Measurements from ENCODE around the gene RRN3. TPM values are rescaled to one million over a fixed set of nuclear protein-coding genes. Genes with fewer than 3 reads are reported as not detected.
A peak's percentile ranks its signal among the peaks of the same experiment; 100 is the strongest.
"Not testable (repeated sequence)": the region's sequence is repeated elsewhere in the genome, so short reads cannot be mapped to it uniquely, and the experiment has no call there.

Gene RRN3
- total RNA-seq, 3 donors from 2014 or later: 20.2 to 32.0 (median 27.7) TPM

DNA sequence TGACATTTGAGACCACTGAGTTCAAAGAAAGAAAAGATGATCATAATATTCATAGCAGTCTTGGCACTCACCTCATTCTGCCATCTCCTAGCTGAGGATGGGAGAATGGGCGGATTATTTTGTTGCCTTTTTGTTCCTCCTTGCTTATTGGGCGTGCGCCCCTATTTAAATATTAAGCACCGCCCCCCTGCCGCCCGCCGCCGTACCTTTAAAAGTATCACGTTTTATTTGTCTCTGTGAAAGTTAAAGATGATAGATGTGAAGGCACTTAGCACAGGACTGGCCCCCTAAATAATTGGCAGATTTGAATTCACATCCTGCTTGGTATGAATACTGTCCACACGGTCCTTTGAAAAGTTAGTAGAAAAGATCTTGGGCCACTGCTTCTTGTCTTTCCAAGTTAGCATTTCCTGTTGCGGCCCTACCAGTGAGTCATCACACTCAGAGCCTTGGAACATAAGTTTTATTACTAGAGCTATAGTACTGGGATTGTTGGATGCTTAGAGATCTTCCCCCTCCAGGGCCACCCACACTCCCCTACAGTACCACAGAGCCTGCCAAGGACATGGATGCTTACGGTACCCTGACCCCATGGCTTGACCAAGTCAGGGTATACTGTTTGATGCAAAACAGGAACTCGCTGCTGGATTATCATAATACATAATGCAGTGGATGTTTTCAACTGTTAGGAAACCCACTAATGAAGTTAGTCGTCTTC lies 68.7 kb downstream of the RRN3 start:
- DNase-seq; H3K36me3 ChIP-seq (ENCODE audit: low read depth); H3K9me3 ChIP-seq; H3K4me1 ChIP-seq (ENCODE audit: low read depth); H3K4me3 ChIP-seq; intact Hi-C loops (cut with DNase I, micrococcal nuclease): not testable (repeated sequence)
- ATAC-seq: peak; percentile 69

DNA sequence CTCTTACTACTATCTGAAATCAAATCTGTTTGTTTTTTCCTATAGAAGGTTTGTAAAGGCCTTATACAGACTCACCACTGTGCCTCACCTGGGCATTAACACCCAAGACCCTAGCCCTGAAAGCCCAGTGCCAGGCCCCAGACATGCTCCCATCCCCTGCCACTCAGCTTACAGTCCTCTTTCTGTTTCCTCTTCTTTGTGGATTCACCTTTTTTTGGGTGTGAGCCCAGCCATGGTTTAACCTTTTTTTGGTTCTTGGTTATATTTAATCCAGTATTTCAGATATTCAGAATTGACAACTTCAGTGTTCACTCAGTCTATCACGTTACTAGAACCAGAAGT lies 69.2 kb downstream of the RRN3 start:
- ATAC-seq; H3K9me3 ChIP-seq; H3K4me3 ChIP-seq; intact Hi-C loops (cut with DNase I, micrococcal nuclease); H3K4me1 ChIP-seq (ENCODE audit: low read depth); DNase-seq; H3K36me3 ChIP-seq (ENCODE audit: low read depth): not testable (repeated sequence)

DNA sequence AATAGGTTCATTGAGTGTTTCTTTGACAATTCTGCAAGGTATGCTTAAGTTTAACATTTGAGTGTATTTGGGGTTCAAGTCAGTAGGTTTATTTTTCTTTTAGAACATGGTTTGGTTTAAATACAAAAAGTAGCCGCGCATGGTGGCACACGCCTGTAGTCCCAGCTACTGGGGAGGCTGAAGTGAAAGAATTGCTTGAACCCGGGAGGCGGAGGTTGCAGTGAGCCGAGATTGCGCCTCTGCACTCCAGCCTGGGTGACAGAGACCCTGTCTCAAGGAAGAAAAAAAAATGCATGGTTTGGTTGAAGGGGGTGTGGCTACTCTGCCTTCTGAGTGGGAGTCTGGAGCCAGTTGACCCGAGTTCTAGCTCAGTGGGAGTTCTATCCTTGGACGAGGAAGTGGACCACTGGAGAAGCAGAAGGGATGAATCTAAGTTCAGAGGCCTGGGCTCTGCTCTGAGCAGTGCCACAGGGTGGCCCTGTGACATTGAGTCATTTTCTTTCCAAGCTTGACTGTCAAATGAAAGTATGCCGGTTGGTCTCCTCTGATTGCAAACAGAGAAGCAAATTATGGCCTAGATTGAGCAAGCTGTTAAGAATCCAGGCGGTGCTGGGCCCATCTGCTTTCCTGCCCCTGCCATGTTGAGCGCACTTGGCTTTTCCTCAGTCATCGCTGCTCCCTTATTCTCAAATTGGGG lies 70.5 kb downstream of the RRN3 start:
- H3K9me3 ChIP-seq; intact Hi-C loops (cut with DNase I, micrococcal nuclease); H3K4me1 ChIP-seq (ENCODE audit: low read depth); DNase-seq; H3K4me3 ChIP-seq; ATAC-seq: not testable (repeated sequence)
- peaks cover 15% of the 10 kb centered on the region for H3K36me3 ChIP-seq (ENCODE audit: low read depth)

DNA sequence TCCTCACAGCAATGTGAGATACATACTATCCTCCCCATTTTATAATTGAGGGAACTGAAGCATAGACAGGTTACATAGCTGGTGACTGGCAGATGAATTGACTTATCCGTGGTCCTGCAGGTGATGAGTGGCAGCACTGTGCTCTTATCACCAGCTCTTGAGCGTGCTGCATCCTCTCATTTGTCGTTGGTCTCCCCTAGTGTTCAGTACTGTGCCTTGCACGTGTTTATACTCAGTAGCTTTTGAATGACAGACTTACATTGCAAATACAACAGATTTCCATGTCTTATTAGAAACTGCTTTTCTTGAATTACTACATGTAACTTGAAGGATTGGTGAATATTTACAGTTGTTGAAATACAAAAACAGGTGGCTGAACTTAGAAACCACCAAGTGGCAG lies 71.9 kb downstream of the RRN3 start:
- TF ChIP-seq, protein P1, sequence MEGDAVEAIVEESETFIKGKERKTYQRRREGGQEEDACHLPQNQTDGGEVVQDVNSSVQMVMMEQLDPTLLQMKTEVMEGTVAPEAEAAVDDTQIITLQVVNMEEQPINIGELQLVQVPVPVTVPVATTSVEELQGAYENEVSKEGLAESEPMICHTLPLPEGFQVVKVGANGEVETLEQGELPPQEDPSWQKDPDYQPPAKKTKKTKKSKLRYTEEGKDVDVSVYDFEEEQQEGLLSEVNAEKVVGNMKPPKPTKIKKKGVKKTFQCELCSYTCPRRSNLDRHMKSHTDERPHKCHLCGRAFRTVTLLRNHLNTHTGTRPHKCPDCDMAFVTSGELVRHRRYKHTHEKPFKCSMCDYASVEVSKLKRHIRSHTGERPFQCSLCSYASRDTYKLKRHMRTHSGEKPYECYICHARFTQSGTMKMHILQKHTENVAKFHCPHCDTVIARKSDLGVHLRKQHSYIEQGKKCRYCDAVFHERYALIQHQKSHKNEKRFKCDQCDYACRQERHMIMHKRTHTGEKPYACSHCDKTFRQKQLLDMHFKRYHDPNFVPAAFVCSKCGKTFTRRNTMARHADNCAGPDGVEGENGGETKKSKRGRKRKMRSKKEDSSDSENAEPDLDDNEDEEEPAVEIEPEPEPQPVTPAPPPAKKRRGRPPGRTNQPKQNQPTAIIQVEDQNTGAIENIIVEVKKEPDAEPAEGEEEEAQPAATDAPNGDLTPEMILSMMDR (IDR thresholded peaks at IDR 0.05): peak; percentile 39
- H3K9me3 ChIP-seq; intact Hi-C loops (cut with DNase I, micrococcal nuclease); H3K4me3 ChIP-seq; H3K4me1 ChIP-seq (ENCODE audit: low read depth): not testable (repeated sequence)
- DNase-seq: peak in 1 of 3 donors; percentile 70
- peak; percentile 82 for ATAC-seq
- H3K36me3 ChIP-seq (ENCODE audit: low read depth): peaks cover 15% of the 10 kb centered on the region

DNA sequence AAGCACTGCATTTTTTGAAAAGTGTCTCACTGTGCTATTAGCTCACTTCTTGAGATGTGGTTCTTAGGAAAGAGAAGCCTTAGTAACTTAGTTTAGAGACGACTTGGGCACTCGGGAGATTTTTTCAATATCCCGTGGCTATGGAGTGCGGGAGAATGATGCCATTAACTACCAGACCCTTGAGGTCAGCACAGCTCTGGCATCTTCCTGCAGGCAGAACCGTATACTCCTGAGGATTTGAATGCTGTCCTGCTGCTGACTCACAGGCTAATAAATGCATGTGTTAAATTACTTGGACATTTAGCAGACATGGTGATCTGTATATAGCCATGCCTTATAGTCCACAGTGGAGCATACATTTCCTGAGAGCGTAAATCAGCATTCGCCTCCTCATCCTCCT lies 72.6 kb downstream of the RRN3 start:
- H3K4me1 ChIP-seq (ENCODE audit: low read depth); DNase-seq; intact Hi-C loops (cut with DNase I, micrococcal nuclease); H3K9me3 ChIP-seq; ATAC-seq; H3K4me3 ChIP-seq: not testable (repeated sequence)
- peaks cover 15% of the 10 kb centered on the region for H3K36me3 ChIP-seq (ENCODE audit: low read depth)

DNA sequence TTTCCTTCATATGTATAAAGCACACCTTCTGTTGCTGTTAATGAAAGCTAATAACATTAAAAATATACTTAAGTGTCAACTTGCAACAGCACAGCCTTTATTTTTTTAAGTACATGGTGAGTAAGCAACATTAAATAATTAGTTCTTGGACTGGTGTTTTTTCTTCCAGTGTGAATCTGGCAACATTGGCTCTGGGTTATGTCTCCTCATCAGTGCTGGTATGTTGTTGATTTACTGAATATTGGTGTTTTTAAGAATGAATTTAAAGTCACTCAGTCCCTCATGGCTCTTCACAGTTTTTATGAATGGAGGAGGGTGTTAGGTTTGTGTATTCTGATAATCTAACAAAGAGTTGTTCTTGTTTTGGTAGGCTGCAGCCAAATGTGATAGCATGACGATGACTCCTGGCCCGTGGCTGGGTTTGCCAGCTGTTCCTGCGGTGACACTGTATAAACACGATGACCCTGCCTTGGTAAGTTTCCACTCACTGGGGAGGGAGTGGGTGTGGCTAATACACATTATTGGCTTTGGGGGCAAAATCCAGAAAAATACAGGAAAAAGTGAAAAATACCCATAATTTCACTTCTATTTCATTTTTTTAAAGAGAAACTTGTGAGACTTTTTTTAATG lies 77.0 kb downstream of the RRN3 start:
- intact Hi-C loops (cut with DNase I, micrococcal nuclease); H3K36me3 ChIP-seq (ENCODE audit: low read depth): not testable (repeated sequence)
- peak in 1 of 3 donors; percentile 75 for DNase-seq

DNA sequence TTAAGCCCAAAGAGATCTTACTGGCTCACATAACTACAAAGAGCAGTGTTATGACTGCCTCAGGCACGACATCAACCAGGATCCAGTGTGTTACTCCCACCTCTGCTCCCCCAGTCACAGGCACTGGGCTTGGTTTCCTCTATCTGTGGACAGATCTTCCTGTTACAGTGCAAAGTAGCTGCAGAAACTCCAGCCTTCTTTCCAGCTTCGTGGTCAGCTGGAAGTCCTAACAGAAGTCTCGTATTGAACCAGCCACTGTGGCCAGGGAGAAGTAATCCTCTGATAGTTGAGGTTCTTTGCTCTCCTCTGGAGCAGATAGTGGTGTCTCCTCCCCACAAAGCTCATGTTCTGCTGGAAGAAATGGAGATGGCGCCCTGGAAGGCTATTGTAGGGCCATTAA lies 77.7 kb downstream of the RRN3 start:
- H3K9me3 ChIP-seq; intact Hi-C loops (cut with DNase I, micrococcal nuclease); H3K4me3 ChIP-seq; DNase-seq; H3K36me3 ChIP-seq (ENCODE audit: low read depth): not testable (repeated sequence)
- peak; percentile 18 for ATAC-seq
- peaks cover 13% of the 10 kb centered on the region for H3K4me1 ChIP-seq (ENCODE audit: low read depth)

More for the DNA sequence above, 77.0 kb downstream of the RRN3 start:
- not testable (repeated sequence) for H3K9me3 ChIP-seq, H3K4me3 ChIP-seq
- peak; percentile 64 for ATAC-seq
- peaks cover 13% of the 10 kb centered on the region for H3K4me1 ChIP-seq (ENCODE audit: low read depth)

DNA sequence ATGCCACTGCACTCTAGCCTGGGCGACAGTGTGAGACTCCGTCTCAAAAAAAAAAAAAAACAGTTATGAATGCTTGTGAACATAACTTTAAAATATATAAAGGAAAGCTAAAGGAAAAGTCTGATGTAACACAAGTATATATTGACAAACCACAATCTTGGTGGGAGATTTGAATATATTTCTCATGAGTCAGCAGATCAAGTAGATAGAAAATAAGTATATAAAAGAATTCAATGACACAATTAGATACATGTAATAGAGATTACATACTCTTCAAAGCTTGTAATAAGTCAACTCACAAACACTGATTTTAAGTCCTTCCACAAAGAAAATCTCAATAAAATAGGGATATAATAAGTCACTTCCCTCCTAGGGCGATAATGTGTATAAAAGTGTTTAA lies 78.4 kb downstream of the RRN3 start:
- H3K4me1 ChIP-seq (ENCODE audit: low read depth): peaks cover 13% of the 10 kb centered on the region
- DNase-seq; H3K4me3 ChIP-seq; intact Hi-C loops (cut with DNase I, micrococcal nuclease); H3K9me3 ChIP-seq; ATAC-seq: not testable (repeated sequence)
- peaks cover 13% of the 10 kb centered on the region for H3K36me3 ChIP-seq (ENCODE audit: low read depth)

DNA sequence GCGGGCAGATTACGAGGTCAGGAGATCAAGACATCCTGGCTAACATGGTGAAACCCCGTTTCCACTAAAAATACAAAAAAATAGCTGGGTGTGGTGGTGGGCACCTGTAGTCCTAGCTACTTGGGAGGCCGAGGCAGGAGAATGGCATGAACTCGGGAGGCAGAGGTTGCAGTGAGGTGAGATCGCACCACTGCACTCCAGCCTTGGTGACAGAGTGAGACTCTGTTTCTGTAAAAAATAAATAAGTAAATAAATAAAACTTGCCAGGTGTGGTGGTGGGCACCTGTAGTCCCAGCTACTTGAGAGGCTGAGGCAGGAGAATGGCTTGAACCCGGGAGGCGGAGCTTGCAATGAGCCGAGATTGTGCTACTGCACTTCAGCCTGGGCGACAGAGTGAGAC lies 81.1 kb downstream of the RRN3 start:
- DNase-seq; H3K9me3 ChIP-seq; intact Hi-C loops (cut with DNase I, micrococcal nuclease); ATAC-seq; H3K36me3 ChIP-seq (ENCODE audit: low read depth); H3K4me3 ChIP-seq: not testable (repeated sequence)
- H3K4me1 ChIP-seq (ENCODE audit: low read depth): peaks cover 13% of the 10 kb centered on the region

Small RNA genes lying within 50 kb of the gene (microRNA-seq; reads per million reads assigned to microRNA genes)
- not detected for gene MIR1972-1
- not detected for gene MIR6511B2

Other genes starting within 250 kb of the RRN3 start
- 100 to 1,000 TPM in 1 of 3 donors, 10 to 100 TPM in 2; 61.6 to 149 (median 96.3) TPM for gene NPIPA1, start 156.8 kb downstream of the RRN3 start, total RNA-seq
- 100 to 1,000 TPM; 161 to 258 (median 233) TPM for gene PDXDC1, start 119.2 kb downstream of the RRN3 start, total RNA-seq
- gene NTAN1, start 38.2 kb downstream of the RRN3 start, total RNA-seq: 10 to 100 TPM; 28.0 to 45.3 (median 39.8) TPM

Measured in mucosa of descending colon (tissue), 3 donors.